Mesendoderm (in vitro differentiated cells): ENCODE results near the gene IQGAP2.

Experiments
- DNase-seq: peaks from one replicate; pipeline ENCODE4 v3.0.0; 2013
- H2AK5ac ChIP-seq: 2 replicates; pipeline ENCODE4 v1.6.1; 2013; ENCODE audit warnings: low read length, inconsistent platforms
- H2BK120ac ChIP-seq: 2 replicates; pipeline ENCODE4 v1.6.1; 2013; ENCODE audit warnings: low read depth, mild to moderate bottlenecking, low read length, moderate library complexity, mixed read lengths
- H2BK15ac ChIP-seq: replicated peaks from 2 replicates; pipeline ENCODE4 v1.6.1; 2013; ENCODE audit warnings: low read depth, mild to moderate bottlenecking, moderate library complexity
- H2BK5ac ChIP-seq: 2 replicates; pipeline ENCODE4 v1.6.1; 2013; ENCODE audit warnings: low read length, inconsistent platforms
- H3K18ac ChIP-seq: 2 replicates; pipeline ENCODE4 v1.6.1; 2013; ENCODE audit warnings: mild to moderate bottlenecking, low read length, mixed read lengths
- H3K23ac ChIP-seq: one replicate; pipeline ENCODE4 v1.6.1; 2013; ENCODE audit warnings: low read length
- H3K27ac ChIP-seq: 2 replicates; pipeline ENCODE4 v1.5.1; 2013; ENCODE audit warnings: low read depth, mild to moderate bottlenecking, inconsistent platforms, low read length, moderate library complexity
- H3K27me3 ChIP-seq: 2 replicates; pipeline ENCODE4 v1.6.1; 2013; ENCODE audit warnings: low read length, control low read depth, mild to moderate bottlenecking, inconsistent platforms; ENCODE audit not compliant: insufficient read depth, poor library complexity
- H3K36me3 ChIP-seq: 2 replicates; pipeline ENCODE4 v1.6.1; 2013; ENCODE audit warnings: low read length, inconsistent platforms; ENCODE audit not compliant: control insufficient read depth, insufficient read depth
- H3K4ac ChIP-seq: one replicate; pipeline ENCODE4 v1.6.1; 2013; ENCODE audit warnings: low read depth, mild to moderate bottlenecking, low read length, moderate library complexity
- H3K4me1 ChIP-seq: 2 replicates; pipeline ENCODE4 v1.6.1; 2013; ENCODE audit warnings: low read depth, low read length, inconsistent platforms; ENCODE audit not compliant: control insufficient read depth
- H3K4me2 ChIP-seq: 2 replicates; pipeline ENCODE4 v1.6.1; 2013; ENCODE audit warnings: low read length
- H3K4me3 ChIP-seq: 2 replicates; pipeline ENCODE4 v1.5.1; 2013; ENCODE audit warnings: mild to moderate bottlenecking, low read length
- H3K56ac ChIP-seq: one replicate; pipeline ENCODE4 v1.6.1; 2013; ENCODE audit warnings: low read length
- H3K79me1 ChIP-seq: 2 replicates; pipeline ENCODE4 v1.6.1; 2013; ENCODE audit warnings: low read length, inconsistent platforms
- H3K79me2 ChIP-seq: 2 replicates; pipeline ENCODE4 v1.6.1; 2013; ENCODE audit warnings: mild to moderate bottlenecking, low read length; ENCODE audit not compliant: control insufficient read depth, insufficient read depth
- H3K9ac ChIP-seq: 2 replicates; pipeline ENCODE4 v1.6.1; 2013; ENCODE audit warnings: low read length, inconsistent platforms
- H4K5ac ChIP-seq: one replicate; pipeline ENCODE4 v1.6.1; 2013; ENCODE audit warnings: low read length
- H4K8ac ChIP-seq: one replicate; pipeline ENCODE4 v1.6.1; 2013; ENCODE audit warnings: low read depth, mild to moderate bottlenecking, control low read depth, low read length, moderate library complexity
- WGBS: extraction: QIAGEN DNeasy Blood & Tissue Kit; methylation state at CpG from one replicate; pipeline ENCODE4 v1.1.7; 2013; ENCODE audit warnings: low lambda C conversion rate, missing lambda C conversion rate; ENCODE audit not compliant: insufficient coverage; ENCODE audit errors: extremely low coverage; 5-methylcytosine and 5-hydroxymethylcytosine counted together

The IQGAP2 gene

GRCh38 chr5:76556511-76557221 is 153.6 kb downstream of the IQGAP2 start:
- Histone ChIP-seq H3K4me1 (no peaks in the 10 kb centered on the region), H3K4me3 (no peak overlapping the region), H3K27me3 (no peaks in the 10 kb centered on the region), H3K4me2 (no peak overlapping the region), H3K4ac (no peak overlapping the region), H4K8ac (no peak overlapping the region), H3K27ac (no peak overlapping the region), H3K23ac (no peak overlapping the region), H2AK5ac (no peak overlapping the region), H2BK120ac (no peak overlapping the region), H4K5ac (no peak overlapping the region), H3K9ac (no peak overlapping the region), H2BK15ac (no peak overlapping the region), H3K36me3 (no peaks in the 10 kb centered on the region), H3K18ac (no peak overlapping the region), H3K56ac (no peak overlapping the region), H2BK5ac (no peak overlapping the region), H3K79me1 (no peaks in the 10 kb centered on the region), H3K79me2 (no peaks in the 10 kb centered on the region)
- DNase-seq = no peak
- no CpG with 5 or more reads among the region's 4 CpGs for WGBS

- no peak for DNase-seq
- Histone ChIP-seq H2AK5ac (no peak overlapping the region), H3K4me1 (no peaks in the 10 kb centered on the region), H4K5ac (no peak overlapping the region), H3K18ac (no peak overlapping the region), H2BK5ac (no peak overlapping the region), H3K9ac (no peak overlapping the region), H3K4me3 (no peak overlapping the region), H3K56ac (no peak overlapping the region), H3K23ac (no peak overlapping the region), H3K36me3 (no peaks in the 10 kb centered on the region), H2BK15ac (no peak overlapping the region), H3K79me1 (no peaks in the 10 kb centered on the region), H2BK120ac (no peak overlapping the region), H3K79me2 (no peaks in the 10 kb centered on the region), H3K27me3 (no peaks in the 10 kb centered on the region), H3K4ac (no peak overlapping the region), H3K4me2 (no peak overlapping the region), H4K8ac (no peak overlapping the region), H3K27ac (no peak overlapping the region)
- no CpG with 5 or more reads among the region's 5 CpGs for WGBS
These were observed 158.1 kb downstream of the IQGAP2 start for GRCh38 chr5:76560952-76561891.

GRCh38 chr5:76561959-76562358 is 158.9 kb downstream of the IQGAP2 start:
- Histone ChIP-seq H3K36me3 (no peaks in the 10 kb centered on the region), H3K79me1 (no peaks in the 10 kb centered on the region), H3K23ac (no peak overlapping the region), H2BK120ac (no peak overlapping the region), H3K18ac (no peak overlapping the region), H3K27me3 (no peaks in the 10 kb centered on the region), H4K5ac (no peak overlapping the region), H3K27ac (no peak overlapping the region), H3K4ac (peak overlapping the region; percentile 58), H3K4me1 (no peaks in the 10 kb centered on the region), H4K8ac (no peak overlapping the region), H2AK5ac (no peak overlapping the region), H3K79me2 (no peaks in the 10 kb centered on the region), H2BK15ac (no peak overlapping the region), H3K56ac (no peak overlapping the region), H3K9ac (no peak overlapping the region), H3K4me3 (no peak overlapping the region), H2BK5ac (no peak overlapping the region), H3K4me2 (no peak overlapping the region)
- no peak for DNase-seq
- no CpG with 5 or more reads among the region's 6 CpGs for WGBS

GRCh38 chr5:76565009-76565408 is 161.9 kb downstream of the IQGAP2 start:
- H3K4me1 ChIP-seq = no peaks in the 10 kb centered on the region
- DNase-seq = no peak
- H3K27ac ChIP-seq = no peak overlapping the region
- no peaks in the 10 kb centered on the region for H3K79me2 ChIP-seq
- no peaks in the 10 kb centered on the region for H3K27me3 ChIP-seq
- H3K9ac ChIP-seq = no peak overlapping the region
- no CpG with 5 or more reads among the region's 7 CpGs for WGBS
- H2BK15ac ChIP-seq = no peak overlapping the region
- H2AK5ac ChIP-seq = no peak overlapping the region
- H2BK120ac ChIP-seq = no peak overlapping the region
- H3K56ac ChIP-seq = no peak overlapping the region
- no peaks in the 10 kb centered on the region for H3K79me1 ChIP-seq
- H3K4ac ChIP-seq = no peak overlapping the region
- no peak overlapping the region for H3K4me2 ChIP-seq
- no peak overlapping the region for H2BK5ac ChIP-seq
- no peak overlapping the region for H4K8ac ChIP-seq
- no peak overlapping the region for H3K23ac ChIP-seq
- no peaks in the 10 kb centered on the region for H3K36me3 ChIP-seq
- H3K4me3 ChIP-seq = no peak overlapping the region
- H4K5ac ChIP-seq = no peak overlapping the region
- no peak overlapping the region for H3K18ac ChIP-seq

- no peak overlapping the region for H3K27ac ChIP-seq
- H3K36me3 ChIP-seq = no peaks in the 10 kb centered on the region
- H3K18ac ChIP-seq = no peak overlapping the region
- H3K4me1 ChIP-seq = no peaks in the 10 kb centered on the region
- H3K4me2 ChIP-seq = no peak overlapping the region
- no peak overlapping the region for H3K23ac ChIP-seq
- no peak overlapping the region for H2BK5ac ChIP-seq
- no peaks in the 10 kb centered on the region for H3K27me3 ChIP-seq
- H3K79me2 ChIP-seq = no peaks in the 10 kb centered on the region
- no peak overlapping the region for H3K4me3 ChIP-seq
- no peak overlapping the region for H3K56ac ChIP-seq
- H2BK120ac ChIP-seq = no peak overlapping the region
- no peak overlapping the region for H3K4ac ChIP-seq
- no CpG with 5 or more reads among the region's 4 CpGs for WGBS
- no peaks in the 10 kb centered on the region for H3K79me1 ChIP-seq
- no peak overlapping the region for H2BK15ac ChIP-seq
- no peak overlapping the region for H3K9ac ChIP-seq
- H4K8ac ChIP-seq = no peak overlapping the region
- DNase-seq = no peak
- no peak overlapping the region for H2AK5ac ChIP-seq
- H4K5ac ChIP-seq = no peak overlapping the region
These were observed 167.1 kb downstream of the IQGAP2 start for GRCh38 chr5:76570153-76570552.
